Keratinocyte (primary cell): Measurements from ENCODE around the gene OXSR1.
"Not testable (repeated sequence)": the region's sequence is repeated elsewhere in the genome, so short reads cannot be mapped to it uniquely, and the experiment has no call there.

Experiments used
- CTCF ChIP-seq, 3 experiments: IDR thresholded peaks in 1 of 3; conservative IDR thresholded peaks in 1 of 3; optimal IDR thresholded peaks in 1 of 3; 2 replicates in 2 of 3; 3 replicates in 1 of 3; pipeline versions ENCODE3 to v1.5.1; 2011; ENCODE audit warnings: low read length in 3 of 3, mild to moderate bottlenecking in 3 of 3, moderate library complexity in 2 of 3, control low read depth in 1 of 3, inconsistent platforms in 1 of 3; ENCODE audit not compliant: insufficient read depth in 2 of 3; ENCODE audit errors: extremely low read depth in 1 of 3
- EZH2 ChIP-seq: IDR thresholded peaks from one replicate; pipeline ENCODE4 v1.6.1; 2012; ENCODE audit warnings: inconsistent platforms, mild to moderate bottlenecking, low read length, moderate library complexity

GRCh38 chr3:38134517-38135143 is 30.7 kb upstream of the OXSR1 start:
- not testable (repeated sequence) for TF ChIP-seq EZH2; CTCF (optimal IDR thresholded peaks at IDR 0.05 in 1 of 3, IDR thresholded peaks at IDR 0.05 in 1 of 3, conservative IDR thresholded peaks at IDR 0.05 in 1 of 3; ENCODE audit: extremely low read depth in 1 of 3, insufficient read depth in 2 of 3, low read length in 3 of 3)
